Tibial nerve (tissue), 4 donors: ENCODE measurements around the gene CTBP1.

Source experiments
- EP300 ChIP-seq, 2 donors: sonication (generic); formaldehyde crosslinking; IDR thresholded peaks; one replicate each; pipeline ENCODE4 v1.6.1; 2017; ENCODE audit warnings: antibody characterized with exemption in 2 of 2, mild to moderate bottlenecking in 1 of 2
- POLR2A ChIP-seq, 2 donors: fragments of 450-650 bp; IDR thresholded peaks; one replicate each; pipeline ENCODE4 v1.6.1; 2017; ENCODE audit warnings: antibody characterized with exemption in 2 of 2, mild to moderate bottlenecking in 2 of 2, moderate library complexity in 2 of 2
- TF ChIP-seq, protein P1 (sequence below), 5 experiments: fragments of 200-600 bp in 3 of 5; fragments of 450-650 bp in 2 of 5; sonication (generic) in 3 of 5; IDR thresholded peaks; one replicate each; pipeline ENCODE4 v1.5.1; 2016 to 2019; ENCODE audit warnings: antibody characterized with exemption in 5 of 5, mild to moderate bottlenecking in 3 of 5, moderate library complexity in 2 of 5

GRCh38 chr4:1250527-1250812 is 1.5 kb upstream of the CTBP1 start:
- TF ChIP-seq POLR2A (IDR thresholded peaks at IDR 0.05): no peak
- TF ChIP-seq, protein P1, sequence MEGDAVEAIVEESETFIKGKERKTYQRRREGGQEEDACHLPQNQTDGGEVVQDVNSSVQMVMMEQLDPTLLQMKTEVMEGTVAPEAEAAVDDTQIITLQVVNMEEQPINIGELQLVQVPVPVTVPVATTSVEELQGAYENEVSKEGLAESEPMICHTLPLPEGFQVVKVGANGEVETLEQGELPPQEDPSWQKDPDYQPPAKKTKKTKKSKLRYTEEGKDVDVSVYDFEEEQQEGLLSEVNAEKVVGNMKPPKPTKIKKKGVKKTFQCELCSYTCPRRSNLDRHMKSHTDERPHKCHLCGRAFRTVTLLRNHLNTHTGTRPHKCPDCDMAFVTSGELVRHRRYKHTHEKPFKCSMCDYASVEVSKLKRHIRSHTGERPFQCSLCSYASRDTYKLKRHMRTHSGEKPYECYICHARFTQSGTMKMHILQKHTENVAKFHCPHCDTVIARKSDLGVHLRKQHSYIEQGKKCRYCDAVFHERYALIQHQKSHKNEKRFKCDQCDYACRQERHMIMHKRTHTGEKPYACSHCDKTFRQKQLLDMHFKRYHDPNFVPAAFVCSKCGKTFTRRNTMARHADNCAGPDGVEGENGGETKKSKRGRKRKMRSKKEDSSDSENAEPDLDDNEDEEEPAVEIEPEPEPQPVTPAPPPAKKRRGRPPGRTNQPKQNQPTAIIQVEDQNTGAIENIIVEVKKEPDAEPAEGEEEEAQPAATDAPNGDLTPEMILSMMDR (IDR thresholded peaks at IDR 0.05): no peak
- no peak for TF ChIP-seq EP300 (IDR thresholded peaks at IDR 0.05)
